GM19452 (cell line): ENCODE data around the gene WDR48.

Source experiments
- ATAC-seq: cut with Tn5 transposase; IDR thresholded peaks from one replicate; pipeline ENCODE4 v1.9.1; 2021; ENCODE audit not compliant: unreplicated experiment

WDR48 gene

GRCh38 chr3:39063143-39063542 lies 11.3 kb downstream of the WDR48 start:
- ATAC-seq, result no peak

- ATAC-seq, result no peak
Observed at GRCh38 chr3:39064646-39065045, 12.8 kb downstream of the WDR48 start.

GRCh38 chr3:39065197-39065596 lies 13.4 kb downstream of the WDR48 start:
- peak; percentile 91 for ATAC-seq

DNA sequence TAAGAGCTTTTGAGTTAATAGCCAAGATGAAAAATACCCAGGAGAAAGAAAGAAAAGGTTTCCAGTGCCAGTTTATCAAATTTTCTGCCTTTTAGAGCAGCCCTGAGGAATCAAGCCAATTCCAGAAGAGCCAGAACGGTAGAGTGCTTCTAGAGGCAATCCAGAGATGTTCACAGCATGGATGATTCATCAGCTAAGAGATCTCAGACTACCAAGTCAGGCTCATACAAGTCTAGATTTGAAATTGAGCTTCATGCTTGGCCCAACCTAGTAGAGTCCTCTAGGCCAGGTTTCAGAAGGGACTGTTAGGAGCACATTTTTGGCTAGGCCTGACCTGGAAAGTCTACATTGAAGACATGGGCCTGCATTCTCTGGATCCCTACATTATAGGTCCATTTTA lies 15.5 kb downstream of the WDR48 start:
- no peak for ATAC-seq

DNA sequence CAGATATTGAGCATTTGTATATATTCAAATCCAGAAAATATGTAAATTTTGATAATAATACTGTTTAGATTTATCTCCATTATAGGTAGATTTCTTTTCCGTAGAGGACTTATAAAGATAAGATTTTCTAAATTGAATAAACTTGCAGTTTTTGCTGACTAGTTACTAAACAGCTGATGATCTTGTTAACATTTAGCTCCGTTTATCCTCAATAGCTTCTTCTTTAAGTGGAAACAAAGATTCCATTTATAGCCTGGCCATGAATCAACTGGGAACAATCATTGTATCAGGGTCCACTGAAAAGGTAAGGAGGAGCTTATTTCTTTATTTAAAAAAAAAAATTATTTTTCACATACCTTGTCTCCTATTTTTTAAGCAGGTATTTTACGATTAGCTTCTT lies 16.7 kb downstream of the WDR48 start:
- no peak for ATAC-seq

- ATAC-seq, result no peak
Observed at GRCh38 chr3:39075910-39076309, 24.1 kb downstream of the WDR48 start.

- ATAC-seq, result no peak
Observed at GRCh38 chr3:39079530-39079929, 27.7 kb downstream of the WDR48 start.

- no peak for ATAC-seq
Observed at GRCh38 chr3:39080026-39080425, 28.2 kb downstream of the WDR48 start.

DNA sequence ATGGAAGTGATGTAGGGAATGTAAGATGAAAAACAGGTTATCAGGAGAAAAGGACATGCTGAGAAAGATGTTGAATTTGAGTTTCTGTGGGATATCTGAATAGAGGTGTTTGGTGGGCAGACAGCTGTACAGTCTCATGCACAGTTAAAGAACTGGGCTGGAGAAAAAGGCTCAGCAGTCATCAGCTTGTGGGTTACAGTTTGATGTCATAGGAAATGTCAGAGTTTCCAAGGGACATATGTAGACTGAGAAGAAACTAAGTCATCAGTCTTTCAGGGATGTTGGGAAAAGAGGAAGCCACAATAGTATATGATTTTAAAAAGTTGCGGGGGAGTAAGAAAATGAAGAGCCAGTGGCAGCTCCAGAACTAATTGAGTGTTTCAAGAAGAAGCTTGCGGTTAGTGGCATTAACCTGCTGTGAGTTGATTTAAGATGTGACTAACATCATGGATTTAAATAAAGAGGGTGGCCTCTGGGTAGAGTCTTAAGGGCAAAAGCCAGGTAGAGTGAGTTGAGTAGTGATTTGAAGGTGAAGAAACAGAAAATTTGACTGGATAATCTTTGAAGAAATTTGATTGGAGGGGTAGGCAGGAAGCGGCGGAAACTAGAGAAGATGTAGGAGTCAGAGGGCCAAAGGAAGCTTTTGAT lies 31.0 kb downstream of the WDR48 start:
- ATAC-seq, result no peak

GRCh38 chr3:39086144-39086543 lies 34.3 kb downstream of the WDR48 start:
- no peak for ATAC-seq

GRCh38 chr3:39088456-39088855 lies 36.6 kb downstream of the WDR48 start:
- ATAC-seq, result no peak

DNA sequence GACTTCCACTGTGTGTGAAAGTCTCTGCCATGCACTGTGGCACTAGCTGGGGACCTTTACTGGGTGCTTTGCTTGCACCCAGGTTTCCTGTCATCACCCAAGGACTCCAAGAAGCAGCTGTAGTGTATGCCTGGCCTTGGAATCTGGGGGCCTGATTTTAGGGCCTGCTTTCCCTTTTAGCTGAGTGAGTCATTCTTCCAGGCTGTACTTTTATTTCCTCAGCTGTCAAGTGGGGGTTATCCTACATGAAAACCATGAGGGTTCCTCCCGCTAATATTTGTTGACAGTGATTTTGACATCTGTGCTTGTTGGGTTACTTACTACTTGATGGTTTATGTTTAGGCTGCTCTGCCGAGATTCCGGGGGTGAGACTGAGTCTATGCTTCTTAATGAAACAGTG lies 37.1 kb downstream of the WDR48 start:
- no peak for ATAC-seq

DNA sequence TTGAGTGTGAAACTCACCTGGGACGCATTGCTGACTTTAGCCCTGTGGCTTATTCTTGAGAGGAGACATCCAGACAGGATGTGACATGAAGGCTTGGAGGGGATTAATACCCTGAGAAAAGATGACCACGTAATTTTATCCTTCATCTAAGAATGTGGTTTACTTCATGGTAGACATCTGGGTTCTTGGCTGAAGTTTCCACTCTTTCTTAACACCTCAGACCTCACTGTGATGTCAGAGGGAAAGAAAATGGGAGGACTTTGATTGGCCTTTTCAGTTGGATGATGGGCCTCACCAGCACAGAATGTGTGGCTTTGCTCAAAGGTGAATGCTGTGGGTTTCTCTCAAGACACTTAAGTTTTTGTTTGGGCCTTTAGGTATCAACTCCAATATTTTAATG lies 39.1 kb downstream of the WDR48 start:
- ATAC-seq, result no peak

DNA sequence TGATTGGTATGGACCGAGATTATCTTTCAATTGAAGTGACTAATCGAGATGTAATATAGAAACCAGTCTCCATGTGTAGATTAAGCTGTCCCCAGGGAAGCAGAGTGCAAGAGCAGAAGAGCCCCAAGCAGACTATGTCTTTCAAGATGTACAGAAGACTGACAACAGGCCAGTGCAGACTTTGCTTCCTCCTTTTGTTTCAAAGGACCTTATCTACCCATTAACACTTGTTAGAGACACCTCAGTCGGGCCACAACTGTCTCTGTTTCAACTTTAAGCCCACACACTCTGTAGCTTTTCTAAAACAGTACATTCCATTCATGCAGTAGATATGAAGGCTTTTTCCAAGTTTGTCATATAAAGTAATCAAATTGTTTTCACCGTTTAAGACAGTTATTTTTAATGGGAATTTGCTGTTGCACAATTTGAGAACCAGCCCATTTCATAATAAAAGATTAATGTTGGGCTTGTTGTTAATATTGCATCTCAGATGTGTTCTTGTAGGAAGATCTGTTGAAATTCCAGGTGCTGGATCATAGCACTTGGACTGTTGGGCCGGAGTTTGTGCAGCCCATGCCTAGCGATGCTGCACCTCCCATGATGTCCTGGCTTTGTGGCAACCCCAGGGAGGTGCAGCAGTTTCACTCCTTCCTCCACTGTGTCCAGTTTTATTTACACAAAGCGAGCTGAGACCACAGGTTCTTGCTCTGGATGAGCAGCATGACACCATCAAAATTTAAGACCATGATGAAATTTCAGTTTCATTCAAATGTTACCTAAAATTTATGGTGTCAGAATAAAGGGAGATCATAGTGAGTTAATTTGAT lies 43.2 kb downstream of the WDR48 start:
- ATAC-seq, result no peak

DNA sequence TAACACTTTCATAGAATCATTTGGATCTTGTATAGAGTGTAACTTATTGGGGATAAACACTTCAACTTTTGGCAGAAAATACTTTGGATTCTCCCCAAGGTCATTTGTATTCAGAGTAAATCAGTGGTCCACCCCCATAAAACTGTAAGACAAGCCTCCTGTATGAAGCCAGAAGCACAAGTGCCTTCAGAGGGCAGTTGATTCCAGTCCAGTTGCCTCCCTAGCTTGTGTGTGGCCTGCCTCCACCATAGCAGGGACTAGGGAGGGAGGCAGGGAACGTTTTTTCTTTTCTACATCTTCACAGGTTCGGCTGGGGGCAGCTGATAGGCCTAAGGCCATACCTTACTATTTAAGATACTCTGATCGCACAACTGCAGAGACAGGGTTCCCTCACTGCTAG lies 44.0 kb downstream of the WDR48 start:
- ATAC-seq, result no peak

GRCh38 chr3:39096775-39097174 lies 45.0 kb downstream of the WDR48 start:
- ATAC-seq, result no peak

DNA sequence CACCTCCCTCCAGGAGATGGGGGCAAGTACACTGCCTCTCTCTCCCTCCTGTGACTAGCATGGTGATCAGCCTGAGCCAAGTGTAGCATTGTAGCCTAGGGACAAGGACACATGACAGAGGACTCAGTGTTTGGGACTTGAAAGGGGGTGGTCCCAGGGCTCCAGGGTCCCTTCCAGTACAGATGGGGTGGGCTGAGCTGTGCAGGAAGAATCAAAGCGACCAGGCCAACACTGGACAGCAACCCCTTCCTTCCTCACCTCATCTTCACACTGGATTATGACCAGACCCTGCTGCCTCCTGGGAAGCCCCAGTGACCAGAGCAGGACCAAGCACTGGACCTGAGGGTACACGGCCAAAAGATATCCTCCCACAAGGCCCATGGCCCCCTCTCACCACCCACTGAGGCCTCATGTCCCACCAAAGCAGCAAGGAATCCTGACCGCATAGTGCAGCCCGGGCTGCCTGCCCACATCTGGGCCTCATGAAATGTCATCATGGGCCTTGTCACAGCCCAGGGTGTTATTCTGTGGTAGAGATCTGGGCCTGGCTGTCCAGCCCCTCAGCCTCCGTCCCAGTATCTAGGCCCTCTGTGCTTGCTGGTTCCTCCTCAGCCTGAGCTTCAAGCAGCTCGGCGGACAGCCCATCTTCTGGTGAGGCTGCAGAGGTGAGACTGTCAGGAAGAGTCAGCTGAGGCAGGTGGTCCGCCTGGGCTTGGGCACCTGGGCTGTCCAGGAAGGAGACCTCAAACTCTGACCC lies 46.1 kb downstream of the WDR48 start:
- ATAC-seq, result no peak

DNA sequence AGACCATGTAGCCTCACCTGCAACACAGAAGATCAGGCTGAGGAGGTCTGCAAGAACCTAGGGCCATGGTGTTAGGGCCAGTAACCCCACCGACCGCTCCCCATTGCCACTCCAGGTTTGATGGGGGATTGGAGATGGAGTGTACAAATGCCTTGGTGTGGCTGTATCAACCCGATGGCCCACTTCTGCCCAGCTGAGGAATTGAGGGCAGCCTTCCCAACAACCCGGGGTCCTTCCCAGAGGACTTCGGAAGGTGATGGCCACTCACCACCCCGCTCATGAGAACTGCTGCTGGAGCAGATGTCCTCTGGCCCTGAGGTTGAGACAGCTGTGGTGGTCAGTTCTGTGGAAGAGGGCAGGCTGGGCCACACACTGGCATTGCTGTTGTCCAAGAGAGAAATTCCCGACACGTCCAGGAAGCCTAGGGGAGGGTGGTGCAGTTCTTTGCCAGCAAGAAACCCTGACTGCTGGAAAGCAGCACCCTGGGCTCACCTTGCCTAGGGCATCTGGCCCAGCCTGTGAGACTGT lies 46.7 kb downstream of the WDR48 start:
- ATAC-seq, result no peak

DNA sequence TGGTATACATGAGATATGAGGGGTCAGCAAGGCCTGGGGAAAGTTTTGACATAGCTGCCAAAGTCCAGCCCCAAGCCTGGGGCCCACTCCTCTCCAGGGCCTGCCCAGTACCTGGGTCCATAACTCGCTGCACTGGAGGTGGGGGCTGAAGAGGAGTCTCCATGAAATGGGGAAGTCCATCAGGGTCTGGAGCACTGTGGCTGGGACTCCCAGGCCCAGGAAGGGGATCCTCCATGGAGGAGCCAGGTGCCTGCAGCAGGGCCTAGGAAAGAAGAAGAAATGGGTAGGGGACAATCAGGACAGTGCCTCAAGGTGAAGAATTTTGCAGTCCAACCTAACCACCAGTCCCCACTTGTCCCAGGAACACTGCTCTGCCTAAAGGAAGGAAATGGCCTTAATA lies 47.4 kb downstream of the WDR48 start:
- ATAC-seq, result no peak

- ATAC-seq, result no peak
Observed at GRCh38 chr3:39099738-39100499, 48.1 kb downstream of the WDR48 start.

DNA sequence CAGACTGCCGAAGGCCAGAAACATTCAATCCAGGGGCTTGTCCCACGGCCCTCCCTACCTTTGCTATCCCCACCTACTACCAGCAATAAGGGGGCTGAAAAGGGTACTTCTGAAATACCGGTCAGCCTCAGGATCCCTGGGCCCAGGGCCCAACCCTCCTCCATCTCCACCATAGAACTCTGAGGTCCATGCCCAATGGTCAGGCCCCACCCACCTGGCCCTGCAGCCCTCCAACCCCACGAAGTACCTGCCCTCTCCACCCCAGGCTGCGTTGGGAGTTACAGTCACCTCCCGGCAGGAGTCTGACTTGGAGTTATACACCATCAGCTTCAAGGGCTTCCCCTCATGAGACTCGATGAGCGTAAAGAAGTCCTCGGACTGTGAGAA lies 48.7 kb downstream of the WDR48 start:
- no peak for ATAC-seq
